ENCODE data around the gene OR52E6.

The OR52E6 gene

GRCh38 chr11:5807580-5807979, 34.1 kb downstream of the OR52E6 start:
- DNase-seq (ENCODE audit: extremely low read depth, low read depth) = no peak
- TF ChIP-seq CTCF (IDR thresholded peaks at IDR 0.05; ENCODE audit: low read depth, low read length) = no peak

GRCh38 chr11:5803982-5804381, 37.7 kb downstream of the OR52E6 start:
- DNase-seq (ENCODE audit: extremely low read depth, low read depth) = no peak
- TF ChIP-seq CTCF (IDR thresholded peaks at IDR 0.05; ENCODE audit: low read depth, low read length) = no peak

GRCh38 chr11:5796541-5796940, 45.2 kb downstream of the OR52E6 start:
- TF ChIP-seq CTCF (IDR thresholded peaks at IDR 0.05; ENCODE audit: low read depth, low read length) = no peak
- no peak for DNase-seq (ENCODE audit: extremely low read depth, low read depth)

GRCh38 chr11:5791165-5791564, 50.5 kb downstream of the OR52E6 start, which contains the start of gene OR52N1:
OR52N1 (minus strand) TSS chr11:5791265; CDS start chr11:5788816, 2,449 bp downstream.
- TF ChIP-seq CTCF (IDR thresholded peaks at IDR 0.05; ENCODE audit: low read depth, low read length) = no peak

More at GRCh38 chr11:5791165-5791564, 50.5 kb downstream of the OR52E6 start, which contains the start of gene OR52N1:
- DNase-seq (ENCODE audit: extremely low read depth, low read depth) = no peak

Data from AG09319 (cell line).